ENCODE data around the gene ANO2.

Gene ANO2

DNA sequence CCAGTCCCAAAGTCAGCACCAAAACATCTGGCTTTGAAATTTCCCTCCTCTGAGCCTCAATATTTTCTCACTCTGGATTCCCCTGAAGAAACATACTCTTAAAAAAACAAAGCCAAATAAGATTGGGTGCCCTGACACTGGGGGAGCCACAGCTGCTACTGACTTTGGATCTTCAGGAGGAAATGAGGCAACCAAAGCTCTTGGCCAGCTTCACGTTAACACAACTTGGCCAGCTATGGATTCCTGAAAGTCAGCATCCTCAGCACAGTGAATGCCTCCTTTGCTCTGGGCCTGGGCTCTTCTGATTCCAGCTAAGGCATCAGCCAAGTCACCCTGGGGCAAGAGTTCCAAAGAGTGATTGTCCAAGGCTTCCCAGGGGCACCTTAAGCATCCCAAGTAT, 254.8 kb downstream of the ANO2 start (continued):
- TF ChIP-seq OSR1 (CRISPR knock-in tag; IDR thresholded peaks at IDR 0.05) (no peak), PPARA (CRISPR knock-in tag; IDR thresholded peaks at IDR 0.05; ENCODE audit: borderline replicate concordance) (no peak), GLIS3 (CRISPR knock-in tag; IDR thresholded peaks at IDR 0.05) (no peak)

DNA sequence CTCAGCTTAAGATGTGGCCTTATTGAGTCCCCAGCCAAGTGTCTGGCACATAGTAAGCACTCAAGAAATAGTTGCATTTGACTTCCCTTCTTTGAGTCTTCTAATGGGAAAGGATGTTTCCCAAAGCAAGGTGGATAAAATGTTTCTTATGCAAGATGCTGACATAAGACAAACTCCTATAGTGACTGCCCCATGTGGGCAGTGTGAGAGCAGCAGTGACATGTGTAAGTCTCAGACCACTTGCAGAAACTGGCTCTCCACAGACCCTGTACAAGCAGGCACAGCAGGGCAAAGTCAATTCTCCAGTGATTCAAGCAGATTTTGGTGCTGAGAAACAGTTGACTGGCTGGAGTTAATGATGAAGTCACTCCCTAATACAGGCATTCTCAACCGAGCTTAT, 255.3 kb downstream of the ANO2 start:
- ATAC-seq, result no peak
- TF ChIP-seq ZNF70 (CRISPR knock-in tag; IDR thresholded peaks at IDR 0.05) (no peak), ARNTL (CRISPR knock-in tag; IDR thresholded peaks at IDR 0.05; ENCODE audit: borderline replicate concordance, low read depth) (no peak), ZFP3 (CRISPR knock-in tag; IDR thresholded peaks at IDR 0.05) (no peak), ZFP30 (CRISPR knock-in tag; IDR thresholded peaks at IDR 0.05) (no peak), ZNF565 (CRISPR knock-in tag; conservative IDR thresholded peaks at IDR 0.05; ENCODE audit: low read depth) (no peak), TOX (CRISPR knock-in tag; IDR thresholded peaks at IDR 0.05; ENCODE audit: borderline replicate concordance) (no peak), TCF4 (CRISPR knock-in tag; IDR thresholded peaks at IDR 0.05; ENCODE audit: borderline replicate concordance) (no peak), GLIS3 (CRISPR knock-in tag; IDR thresholded peaks at IDR 0.05) (no peak), CSDC2 (CRISPR knock-in tag; IDR thresholded peaks at IDR 0.05) (no peak), PPARA (CRISPR knock-in tag; IDR thresholded peaks at IDR 0.05; ENCODE audit: borderline replicate concordance) (no peak), SNAI2 (CRISPR knock-in tag; IDR thresholded peaks at IDR 0.05) (no peak), OSR1 (CRISPR knock-in tag; IDR thresholded peaks at IDR 0.05) (no peak), RARB (CRISPR knock-in tag; IDR thresholded peaks at IDR 0.05) (no peak), ISL1 (CRISPR knock-in tag; IDR thresholded peaks at IDR 0.05) (no peak), CREB5 (CRISPR knock-in tag; IDR thresholded peaks at IDR 0.05; ENCODE audit: low read depth) (no peak), ZC3H10 (CRISPR knock-in tag; IDR thresholded peaks at IDR 0.05) (no peak)
- TF ChIP-seq, protein P1, sequence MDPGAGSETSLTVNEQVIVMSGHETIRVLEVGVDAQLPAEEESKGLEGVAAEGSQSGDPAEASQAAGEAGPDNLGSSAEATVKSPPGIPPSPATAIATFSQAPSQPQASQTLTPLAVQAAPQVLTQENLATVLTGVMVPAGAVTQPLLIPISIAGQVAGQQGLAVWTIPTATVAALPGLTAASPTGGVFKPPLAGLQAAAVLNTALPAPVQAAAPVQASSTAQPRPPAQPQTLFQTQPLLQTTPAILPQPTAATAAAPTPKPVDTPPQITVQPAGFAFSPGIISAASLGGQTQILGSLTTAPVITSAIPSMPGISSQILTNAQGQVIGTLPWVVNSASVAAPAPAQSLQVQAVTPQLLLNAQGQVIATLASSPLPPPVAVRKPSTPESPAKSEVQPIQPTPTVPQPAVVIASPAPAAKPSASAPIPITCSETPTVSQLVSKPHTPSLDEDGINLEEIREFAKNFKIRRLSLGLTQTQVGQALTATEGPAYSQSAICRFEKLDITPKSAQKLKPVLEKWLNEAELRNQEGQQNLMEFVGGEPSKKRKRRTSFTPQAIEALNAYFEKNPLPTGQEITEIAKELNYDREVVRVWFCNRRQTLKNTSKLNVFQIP (CRISPR knock-in tag; IDR thresholded peaks at IDR 0.05; ENCODE audit: borderline replicate concordance, low read depth), result no peak
- TF ChIP-seq, protein P2, sequence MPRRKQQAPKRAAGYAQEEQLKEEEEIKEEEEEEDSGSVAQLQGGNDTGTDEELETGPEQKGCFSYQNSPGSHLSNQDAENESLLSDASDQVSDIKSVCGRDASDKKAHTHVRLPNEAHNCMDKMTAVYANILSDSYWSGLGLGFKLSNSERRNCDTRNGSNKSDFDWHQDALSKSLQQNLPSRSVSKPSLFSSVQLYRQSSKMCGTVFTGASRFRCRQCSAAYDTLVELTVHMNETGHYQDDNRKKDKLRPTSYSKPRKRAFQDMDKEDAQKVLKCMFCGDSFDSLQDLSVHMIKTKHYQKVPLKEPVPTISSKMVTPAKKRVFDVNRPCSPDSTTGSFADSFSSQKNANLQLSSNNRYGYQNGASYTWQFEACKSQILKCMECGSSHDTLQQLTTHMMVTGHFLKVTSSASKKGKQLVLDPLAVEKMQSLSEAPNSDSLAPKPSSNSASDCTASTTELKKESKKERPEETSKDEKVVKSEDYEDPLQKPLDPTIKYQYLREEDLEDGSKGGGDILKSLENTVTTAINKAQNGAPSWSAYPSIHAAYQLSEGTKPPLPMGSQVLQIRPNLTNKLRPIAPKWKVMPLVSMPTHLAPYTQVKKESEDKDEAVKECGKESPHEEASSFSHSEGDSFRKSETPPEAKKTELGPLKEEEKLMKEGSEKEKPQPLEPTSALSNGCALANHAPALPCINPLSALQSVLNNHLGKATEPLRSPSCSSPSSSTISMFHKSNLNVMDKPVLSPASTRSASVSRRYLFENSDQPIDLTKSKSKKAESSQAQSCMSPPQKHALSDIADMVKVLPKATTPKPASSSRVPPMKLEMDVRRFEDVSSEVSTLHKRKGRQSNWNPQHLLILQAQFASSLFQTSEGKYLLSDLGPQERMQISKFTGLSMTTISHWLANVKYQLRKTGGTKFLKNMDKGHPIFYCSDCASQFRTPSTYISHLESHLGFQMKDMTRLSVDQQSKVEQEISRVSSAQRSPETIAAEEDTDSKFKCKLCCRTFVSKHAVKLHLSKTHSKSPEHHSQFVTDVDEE (CRISPR knock-in tag; IDR thresholded peaks at IDR 0.05), result no peak
- TF ChIP-seq, protein P3, sequence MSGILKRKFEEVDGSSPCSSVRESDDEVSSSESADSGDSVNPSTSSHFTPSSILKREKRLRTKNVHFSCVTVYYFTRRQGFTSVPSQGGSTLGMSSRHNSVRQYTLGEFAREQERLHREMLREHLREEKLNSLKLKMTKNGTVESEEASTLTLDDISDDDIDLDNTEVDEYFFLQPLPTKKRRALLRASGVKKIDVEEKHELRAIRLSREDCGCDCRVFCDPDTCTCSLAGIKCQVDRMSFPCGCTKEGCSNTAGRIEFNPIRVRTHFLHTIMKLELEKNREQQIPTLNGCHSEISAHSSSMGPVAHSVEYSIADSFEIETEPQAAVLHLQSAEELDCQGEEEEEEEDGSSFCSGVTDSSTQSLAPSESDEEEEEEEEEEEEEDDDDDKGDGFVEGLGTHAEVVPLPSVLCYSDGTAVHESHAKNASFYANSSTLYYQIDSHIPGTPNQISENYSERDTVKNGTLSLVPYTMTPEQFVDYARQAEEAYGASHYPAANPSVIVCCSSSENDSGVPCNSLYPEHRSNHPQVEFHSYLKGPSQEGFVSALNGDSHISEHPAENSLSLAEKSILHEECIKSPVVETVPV (CRISPR knock-in tag; IDR thresholded peaks at IDR 0.05), result no peak

- ATAC-seq, result no peak
- TF ChIP-seq, protein P1 (CRISPR knock-in tag; IDR thresholded peaks at IDR 0.05; ENCODE audit: borderline replicate concordance, low read depth), result no peak
- TF ChIP-seq OSR1 (CRISPR knock-in tag; IDR thresholded peaks at IDR 0.05), result no peak
- TF ChIP-seq ESRRG (CRISPR knock-in tag; IDR thresholded peaks at IDR 0.05), result no peak
- TF ChIP-seq, protein P3 (CRISPR knock-in tag; IDR thresholded peaks at IDR 0.05), result no peak
- no peak for TF ChIP-seq TOX (CRISPR knock-in tag; IDR thresholded peaks at IDR 0.05; ENCODE audit: borderline replicate concordance)
- no peak for TF ChIP-seq ZNF70 (CRISPR knock-in tag; IDR thresholded peaks at IDR 0.05)
- TF ChIP-seq ARNTL (CRISPR knock-in tag; IDR thresholded peaks at IDR 0.05; ENCODE audit: borderline replicate concordance, low read depth), result no peak
- TF ChIP-seq ZFP3 (CRISPR knock-in tag; IDR thresholded peaks at IDR 0.05), result no peak
- TF ChIP-seq, protein P2 (CRISPR knock-in tag; IDR thresholded peaks at IDR 0.05), result no peak
- TF ChIP-seq PATZ1 (CRISPR knock-in tag; IDR thresholded peaks at IDR 0.05; ENCODE audit: borderline replicate concordance), result no peak
- no peak for TF ChIP-seq ZFP30 (CRISPR knock-in tag; IDR thresholded peaks at IDR 0.05)
Measured at GRCh38 chr12:5688226-5688625, 256.8 kb downstream of the ANO2 start.

All from SK-N-SH treated with all-trans-retinoic acid at 6 μM for 48 hours (cell line).